Right lung (tissue), 5 donors: Measurements from ENCODE around the gene ITPRID1. TPM values are rescaled to one million over a fixed set of nuclear protein-coding genes. Genes with fewer than 3 reads are reported as not detected.

Experiments used
- DNase-seq, 2 donors: peaks; one replicate each; pipeline ENCODE4 v3.0.0-alpha.2; 2013
- polyA plus RNA-seq, 5 donors: library from polyadenylated mRNA; unstranded; fragments of 120-200 nt; gene quantifications; one replicate each; pipeline versions ENCODE4 v1.2.1 to v1.2.3, GENCODE V29; 2013; ENCODE audit warnings: inconsistent platforms in 1 of 5, low replicate concordance in 1 of 5; ENCODE audit not compliant: insufficient read length in 5 of 5, insufficient read depth in 1 of 5

Gene ITPRID1
- polyA plus RNA-seq, 5 donors, result 0.04 to 0.09 (median 0.06) TPM

GRCh38 chr7:31695859-31696614 lies 182.1 kb downstream of the ITPRID1 start:
- DNase-seq, result no peak

GRCh38 chr7:31699050-31699449 lies 185.2 kb downstream of the ITPRID1 start:
- no peak for DNase-seq

- no peak for DNase-seq
Measured at GRCh38 chr7:31702354-31702753, 188.5 kb downstream of the ITPRID1 start.

GRCh38 chr7:31705377-31705776 lies 191.5 kb downstream of the ITPRID1 start:
- no peak for DNase-seq

DNA sequence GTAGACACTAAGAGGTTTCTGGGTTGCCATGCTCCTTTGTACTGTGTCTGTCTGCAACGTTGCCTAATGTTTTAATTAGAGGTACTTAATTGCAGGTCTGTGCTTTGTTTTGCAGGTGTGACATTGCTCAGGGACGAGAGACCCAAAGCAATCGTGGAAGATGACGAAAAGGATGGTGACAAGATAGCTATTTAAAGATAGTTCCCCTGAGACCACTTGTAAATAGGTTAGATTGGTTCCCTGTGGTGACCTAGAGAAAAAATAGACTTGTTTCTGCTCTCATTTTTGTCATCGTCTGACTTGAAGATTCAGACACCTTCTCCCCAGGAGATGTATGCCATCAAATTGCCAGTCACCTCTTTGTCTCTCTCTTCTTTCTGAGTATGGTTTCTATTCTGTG lies 193.2 kb downstream of the ITPRID1 start:
- no peak for DNase-seq

Other genes starting within 250 kb of the ITPRID1 start
- under 1 TPM in 2 of 5 donors, not detected in 3; 0.12 to 0.22 TPM for gene NEUROD6, start 173.4 kb upstream of the ITPRID1 start, polyA plus RNA-seq
- not detected for gene PPP1R17, start 173.1 kb downstream of the ITPRID1 start, polyA plus RNA-seq